Head of caudate nucleus (tissue), 42 donors: Measurements from ENCODE around the gene TAF7.
"Not testable (repeated sequence)": the region's sequence is repeated elsewhere in the genome, so short reads cannot be mapped to it uniquely, and the experiment has no call there.

Experiments used
- DNase-seq, 42 donors: peaks; one replicate each; pipeline versions ENCODE4 v3.0.0 to v3.0.0-alpha.2; 2020 to 2021; ENCODE audit warnings: mixed read lengths in 7 of 42
- intact Hi-C: fragments of 100-400 bp; cut with DNase I; formaldehyde crosslinking; loops from one replicate; pipeline ENCODE4 v1.15.0; 2022

The TAF7 gene

GRCh38 chr5:141342773-141343172, 22.2 kb upstream of the TAF7 start:
- no peak for DNase-seq
- intact Hi-C loops = no loop called here

DNA sequence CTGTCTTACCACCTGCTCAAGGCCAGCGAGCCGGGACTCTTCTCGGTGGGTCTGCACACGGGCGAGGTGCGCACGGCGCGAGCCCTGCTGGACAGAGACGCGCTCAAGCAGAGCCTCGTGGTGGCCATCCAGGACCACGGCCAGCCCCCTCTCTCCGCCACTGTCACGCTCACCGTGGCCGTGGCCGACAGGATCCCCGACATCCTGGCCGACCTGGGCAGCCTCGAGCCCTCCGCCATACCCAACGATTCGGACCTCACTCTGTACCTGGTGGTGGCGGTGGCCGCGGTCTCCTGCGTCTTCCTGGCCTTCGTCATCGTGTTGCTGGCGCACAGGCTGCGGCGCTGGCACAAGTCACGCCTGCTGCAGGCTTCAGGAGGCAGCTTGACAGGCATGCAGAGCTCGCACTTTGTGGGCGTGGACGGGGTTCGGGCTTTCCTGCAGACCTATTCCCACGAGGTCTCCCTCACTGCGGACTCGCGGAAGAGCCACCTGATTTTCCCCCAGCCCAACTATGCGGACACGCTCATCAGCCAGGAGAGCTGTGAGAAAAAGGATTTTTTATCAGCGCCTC, 20.3 kb upstream of the TAF7 start:
- intact Hi-C loops, DNase-seq: not testable (repeated sequence)

DNA sequence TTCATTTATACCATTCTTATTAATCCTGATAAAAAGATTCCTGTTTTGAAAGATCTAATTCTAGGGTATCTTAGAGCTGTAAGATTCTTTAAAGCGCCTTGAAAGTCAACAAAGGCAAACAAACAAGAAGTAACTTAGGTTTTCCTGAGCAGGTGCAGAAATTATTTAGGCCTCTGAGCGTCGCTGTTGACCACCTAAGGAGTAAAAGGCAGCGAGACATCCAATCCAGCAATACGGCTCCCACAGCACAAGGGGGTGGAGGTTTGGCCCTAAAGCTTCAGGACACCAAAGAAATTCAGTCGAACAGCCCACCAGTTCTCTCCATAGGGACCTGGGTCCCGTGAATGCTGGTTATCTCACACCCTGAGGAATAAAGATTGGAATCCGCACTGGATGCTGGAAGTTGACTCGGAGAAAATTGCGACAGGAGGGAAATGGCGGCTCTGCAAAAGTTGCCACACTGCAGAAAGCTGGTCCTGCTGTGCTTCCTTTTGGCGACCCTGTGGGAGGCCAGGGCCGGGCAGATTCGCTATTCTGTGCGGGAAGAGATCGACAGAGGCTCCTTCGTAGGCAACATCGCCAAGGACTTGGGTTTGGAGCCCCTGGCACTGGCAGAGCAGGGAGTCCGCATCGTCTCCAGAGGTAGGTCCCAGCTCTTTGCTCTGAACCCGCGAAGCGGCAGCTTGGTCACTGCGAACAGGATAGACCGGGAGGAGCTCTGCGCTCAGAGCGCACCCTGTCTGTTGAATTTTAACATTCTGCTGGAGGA, 18.1 kb upstream of the TAF7 start, which contains the start of gene PCDHGA2:
TSS of gene PCDHGA2 (plus strand) at position 223 of the 769 bp plus-strand sequence.
- intact Hi-C loops = no loop called here
- DNase-seq = no peak

DNA sequence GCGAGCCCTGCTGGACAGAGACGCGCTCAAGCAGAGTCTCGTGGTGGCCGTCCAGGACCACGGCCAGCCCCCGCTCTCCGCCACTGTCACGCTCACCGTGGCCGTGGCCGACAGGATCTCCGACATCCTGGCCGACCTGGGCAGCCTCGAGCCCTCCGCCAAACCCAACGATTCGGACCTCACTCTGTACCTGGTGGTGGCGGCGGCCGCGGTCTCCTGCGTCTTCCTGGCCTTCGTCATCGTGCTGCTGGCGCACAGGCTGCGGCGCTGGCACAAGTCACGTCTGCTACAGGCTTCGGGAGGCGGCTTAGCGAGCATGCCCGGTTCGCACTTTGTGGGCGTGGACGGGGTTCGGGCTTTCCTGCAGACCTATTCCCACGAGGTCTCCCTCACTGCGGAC, 12.0 kb upstream of the TAF7 start:
- intact Hi-C loops = not testable (repeated sequence)

DNA sequence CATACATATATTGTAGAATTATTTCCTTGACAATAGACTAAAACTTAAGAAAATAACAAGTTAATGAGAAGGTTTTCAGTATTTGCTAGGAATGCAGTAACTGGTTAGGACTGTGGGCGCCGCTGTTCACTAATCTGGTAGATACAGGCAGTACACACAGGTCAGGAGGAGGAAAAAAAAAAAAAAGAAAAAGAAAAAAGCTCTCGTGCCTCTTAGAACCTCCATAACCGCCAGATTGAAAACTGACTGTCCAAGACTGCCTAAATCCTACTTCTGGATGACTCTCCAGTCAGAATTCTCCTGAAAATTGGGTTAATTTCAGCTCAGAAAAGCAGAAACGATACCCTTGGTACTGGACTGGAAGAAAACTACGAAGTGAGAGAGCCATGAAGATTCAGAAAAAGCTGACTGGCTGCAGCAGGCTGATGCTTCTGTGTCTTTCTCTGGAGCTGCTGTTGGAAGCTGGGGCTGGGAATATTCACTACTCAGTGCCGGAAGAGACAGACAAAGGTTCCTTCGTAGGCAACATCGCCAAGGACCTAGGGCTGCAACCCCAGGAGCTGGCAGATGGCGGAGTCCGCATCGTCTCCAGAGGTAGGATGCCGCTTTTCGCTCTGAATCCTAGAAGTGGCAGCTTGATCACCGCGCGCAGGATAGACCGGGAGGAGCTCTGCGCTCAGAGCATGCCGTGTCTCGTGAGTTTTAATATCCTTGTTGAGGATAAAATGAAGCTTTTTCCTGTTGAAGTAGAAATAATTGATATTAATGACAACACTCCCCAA, 9.9 kb upstream of the TAF7 start, which contains the start of gene PCDHGA1:
TSS of gene PCDHGA1 (plus strand) at position 216 of the 782 bp plus-strand sequence.
- intact Hi-C loops = no loop called here
- peak in 20 of 42 donors; percentile 6 to 55 (median 30) for DNase-seq

More for the DNA sequence above, 12.0 kb upstream of the TAF7 start:
- not testable (repeated sequence) for DNase-seq

- intact Hi-C loops = no loop called here
- no peak for DNase-seq
Observed at GRCh38 chr5:141328231-141328630, 7.6 kb upstream of the TAF7 start.

- DNase-seq = peak; percentile 67 to 91 (median 83)
- intact Hi-C loops = no loop called here
Observed at GRCh38 chr5:141326088-141326854, 5.7 kb upstream of the TAF7 start.

DNA sequence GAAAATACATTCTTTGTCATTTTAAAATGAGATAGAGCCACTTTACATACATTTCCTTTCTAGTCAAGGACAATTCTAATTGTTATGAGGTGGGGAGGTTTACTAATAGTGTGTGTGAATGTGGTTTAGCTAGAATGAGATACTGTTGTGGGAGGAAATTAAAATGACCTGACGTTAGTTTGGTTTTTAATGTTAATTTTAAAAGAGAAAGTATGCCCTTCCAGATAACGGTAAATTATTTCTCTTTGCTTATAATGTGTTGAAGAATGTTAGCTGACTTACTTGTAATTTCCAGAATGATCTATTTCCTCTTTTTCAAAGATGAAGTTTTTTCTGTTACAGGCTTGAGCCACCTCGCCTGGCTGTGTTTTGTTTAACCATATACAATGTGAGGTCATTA, 1.7 kb upstream of the TAF7 start:
- intact Hi-C loops = no loop called here
- DNase-seq = no peak

DNA sequence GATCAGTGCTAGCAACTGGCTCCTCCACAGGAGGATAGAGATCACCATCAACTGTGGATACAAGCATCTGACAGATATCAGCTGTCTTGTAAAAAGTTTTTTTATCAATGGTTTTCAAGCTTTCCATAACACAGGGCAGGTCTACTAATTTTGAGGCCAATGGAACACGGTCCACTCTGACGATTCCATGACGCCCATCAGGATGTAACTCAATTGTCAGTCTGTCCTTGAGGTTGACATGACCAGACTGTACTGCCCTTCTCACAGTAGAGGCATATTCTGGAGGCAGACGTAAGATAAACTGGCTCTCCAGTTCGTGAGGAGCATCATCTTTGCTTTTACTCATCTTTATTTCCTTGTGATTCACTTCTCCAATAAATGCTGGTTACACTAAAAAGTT, 885 bp downstream of the TAF7 start:
- DNase-seq = no peak
- intact Hi-C loops = loop anchor here (2.0 kb wide), 1 partner anchor 239 kb away; no protein-coding TSS in a partner anchor

- intact Hi-C loops = no loop called here
Observed at GRCh38 chr5:141319202-141319601, 1.4 kb downstream of the TAF7 start.

GRCh38 chr5:141316963-141317362, 3.6 kb downstream of the TAF7 start:
- DNase-seq, intact Hi-C loops: not testable (repeated sequence)

More at GRCh38 chr5:141319202-141319601, 1.4 kb downstream of the TAF7 start:
- DNase-seq = no peak

DNA sequence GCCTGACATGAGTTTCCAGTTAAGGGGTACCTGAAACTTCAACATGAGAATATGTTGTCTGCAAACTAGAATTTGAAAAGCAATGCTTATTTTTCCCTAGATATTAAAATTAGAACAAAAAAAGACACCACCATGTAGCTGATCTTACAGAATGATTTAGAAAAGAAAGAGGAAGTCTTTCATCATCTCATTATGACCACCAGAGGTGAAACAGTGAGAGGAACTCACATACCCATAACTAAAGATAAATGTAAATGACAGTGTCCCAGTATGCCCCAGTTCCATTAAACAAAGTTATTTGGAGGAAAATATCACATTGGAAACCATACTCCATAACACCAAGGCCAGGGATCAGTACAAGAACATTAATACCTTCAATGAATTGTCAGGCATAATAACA, 6.9 kb downstream of the TAF7 start:
- intact Hi-C loops = no loop called here
- DNase-seq = no peak

- intact Hi-C loops = no loop called here
- DNase-seq = no peak
Observed at GRCh38 chr5:141306630-141307029, 14.0 kb downstream of the TAF7 start.

- intact Hi-C loops = no loop called here
- DNase-seq = no peak
Observed at GRCh38 chr5:141303756-141304155, 16.8 kb downstream of the TAF7 start, which contains the start of gene SLC25A2. Gene SLC25A2, minus strand, starts transcription at chr5:141304049. Its CDS starts 184 bp downstream, at chr5:141303865.

DNA sequence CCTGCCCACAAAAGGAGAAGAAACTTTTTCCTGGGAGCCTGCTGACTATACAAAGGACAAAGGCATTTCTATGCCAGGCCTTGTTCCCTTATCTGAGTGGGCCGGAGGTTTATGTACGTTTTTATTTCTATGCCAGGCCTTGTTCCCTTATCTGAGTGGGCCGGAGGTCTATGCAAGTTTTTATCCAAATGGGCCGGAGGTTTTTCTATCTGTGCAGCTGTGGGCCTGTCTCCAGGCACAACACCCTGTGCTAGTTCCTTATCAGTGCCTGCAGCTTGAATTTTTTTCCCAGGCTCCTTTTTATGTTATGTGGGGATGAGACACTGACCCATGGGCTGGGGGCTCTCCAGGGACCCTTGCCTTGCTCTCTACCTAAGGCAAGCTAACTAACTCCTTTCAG, 22.2 kb downstream of the TAF7 start:
- intact Hi-C loops = no loop called here

DNA sequence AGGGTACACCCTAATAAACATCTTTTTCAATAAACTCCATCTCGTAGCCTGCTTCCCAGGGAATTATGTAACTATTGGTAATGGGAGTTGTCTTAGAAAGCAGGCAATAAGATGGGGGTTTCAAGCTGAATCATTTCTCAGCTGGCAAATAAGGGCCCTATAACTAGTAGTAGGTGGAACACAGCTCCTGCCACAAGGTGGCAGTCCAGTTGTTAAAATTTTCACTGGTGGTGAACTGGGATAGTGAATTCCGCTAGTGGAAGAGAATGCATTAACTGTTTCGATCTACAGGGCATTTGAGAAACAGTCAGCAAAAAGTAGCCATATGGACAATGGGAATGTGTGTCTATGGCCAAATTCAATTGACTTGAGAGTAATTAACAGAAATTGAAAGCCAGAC, 47.7 kb downstream of the TAF7 start:
- DNase-seq = no peak
- intact Hi-C loops = no loop called here

More for the DNA sequence above, 22.2 kb downstream of the TAF7 start:
- no peak for DNase-seq

- intact Hi-C loops = no loop called here
- no peak for DNase-seq
Observed at GRCh38 chr5:141269195-141269594, 51.4 kb downstream of the TAF7 start.
